K562 (cell line): ENCODE measurements around the gene RPL9. TPM values are rescaled to one million over a fixed set of nuclear protein-coding genes. Genes with fewer than 3 reads are reported as not detected.

Experiments used
- ATAC-seq: fragments of 200-7000 bp; cut with Tn5 transposase; 3 replicates; pipeline ENCODE4 v1.9.1; 2020; ENCODE audit warnings: moderate library complexity
- BruUV-seq: library from RNA; stranded (reverse); fragments of 400-500 nt; replicated peaks from 2 replicates; lab custom pipeline; 2021; lab: Mats Ljungman, UMichigan
- CTCF ChIA-PET: fragments of 300-600 bp; formaldehyde crosslinking; extraction: SDS; loops from one replicate; lab custom pipeline; 2021; ENCODE audit warnings: low intra/inter-chr PET ratio; lab: Yijun Ruan, JAX
- POLR2A ChIA-PET: fragments of 300-600, 350-650 bp; sonication (Branson Sonifier 250); formaldehyde crosslinking; extraction: SDS; loops from one replicate; lab custom pipeline; 2021; ENCODE audit warnings: antibody characterized with exemption, inconsistent platforms; lab: Yijun Ruan, JAX
- DNase-seq, 4 experiments: peaks; one replicate each; pipeline versions ENCODE4 v3.0.0 to v3.0.0-alpha.2; 2011 to 2018; ENCODE audit warnings: low spot score in 3 of 4, mixed read lengths in 3 of 4; ENCODE audit errors: extremely low read depth in 1 of 4
- FAIRE-seq: peaks from 2 replicates; lab custom pipeline; 2011; peaks lifted over from hg19 to GRCh38; lab: Jason Lieb, UNC
- H2AFZ ChIP-seq: 2 replicates; pipeline ENCODE4 v1.6.0; 2011; ENCODE audit warnings: low read depth, low read length, control low read depth, inconsistent platforms
- H3K27ac ChIP-seq: fragments of 200-600 bp; 3 replicates; pipeline ENCODE4 v1.8.0; 2011; ENCODE audit warnings: low read depth, mild to moderate bottlenecking, control low read depth, inconsistent platforms, low read length, moderate library complexity, mixed read lengths; ENCODE audit errors: extremely low read depth
- H3K27me3 ChIP-seq, 2 experiments: fragments of 300-600 bp in 1 of 2; 2 replicates in 1 of 2; 3 replicates in 1 of 2; pipeline versions ENCODE4 v1.6.0 to v1.8.0; 2011; ENCODE audit warnings: inconsistent platforms in 2 of 2, low read length in 2 of 2, mild to moderate bottlenecking in 1 of 2, mixed read lengths in 1 of 2, moderate library complexity in 1 of 2; ENCODE audit not compliant: control insufficient read depth in 2 of 2, insufficient read depth in 2 of 2
- H3K36me3 ChIP-seq: fragments of 300-600 bp; 3 replicates; pipeline ENCODE4 v1.8.0; 2011; ENCODE audit warnings: mild to moderate bottlenecking, low read length, inconsistent platforms; ENCODE audit not compliant: control insufficient read depth, insufficient read depth
- H3K4me1 ChIP-seq, 2 experiments: fragments of 200-600 bp in 1 of 2; replicated peaks in 1 of 2; 2 replicates in 1 of 2; 3 replicates in 1 of 2; pipeline versions ENCODE4 v1.5.1 to v1.8.0; 2011; ENCODE audit warnings: inconsistent platforms in 2 of 2, low read length in 2 of 2, mild to moderate bottlenecking in 1 of 2, mixed read lengths in 1 of 2, moderate library complexity in 1 of 2; ENCODE audit not compliant: control insufficient read depth in 2 of 2, insufficient read depth in 2 of 2
- H3K4me2 ChIP-seq: 2 replicates; pipeline ENCODE4 v1.6.1; 2011; ENCODE audit warnings: low read length, control low read depth, inconsistent platforms, mixed read lengths; ENCODE audit not compliant: insufficient read depth
- H3K4me3 ChIP-seq: fragments of 200-600 bp; sonication (generic), shearing (Covaris generic); 2 replicates; pipeline ENCODE4 v1.5.1; 2016; ENCODE audit warnings: control low read depth, inconsistent platforms
- H3K79me2 ChIP-seq: fragments of 200-600 bp; 3 replicates; pipeline ENCODE4 v1.8.0; 2011; ENCODE audit warnings: low read length, inconsistent platforms; ENCODE audit not compliant: control insufficient read depth, insufficient read depth
- H3K9ac ChIP-seq, 2 experiments: 2 replicates each; pipeline versions ENCODE4 v1.6.0 to v1.6.1; 2011; ENCODE audit warnings: low read depth in 2 of 2, low read length in 2 of 2, control low read depth in 1 of 2, inconsistent platforms in 1 of 2, mild to moderate bottlenecking in 1 of 2, mixed read lengths in 1 of 2; ENCODE audit not compliant: insufficient read depth in 1 of 2
- H3K9me1 ChIP-seq: one replicate; pipeline ENCODE4 v1.6.0; 2011; ENCODE audit warnings: inconsistent platforms, mild to moderate bottlenecking, low read length, moderate library complexity; ENCODE audit not compliant: control insufficient read depth, insufficient read depth
- H3K9me3 ChIP-seq: replicated peaks from 2 replicates; pipeline ENCODE4 v1.5.1; 2011; ENCODE audit warnings: low read depth, low read length, inconsistent platforms; ENCODE audit not compliant: control insufficient read depth, insufficient read depth
- H4K20me1 ChIP-seq: replicated peaks from 2 replicates; pipeline ENCODE4 v1.6.1; 2011; ENCODE audit warnings: low read length, inconsistent platforms, mixed read lengths; ENCODE audit not compliant: control insufficient read depth, insufficient read depth
- ADNP ChIP-seq: fragments of 200-800 bp; sonication (Bioruptor generic); IDR thresholded peaks from 2 replicates; pipeline ENCODE4 v1.6.1; 2016; ENCODE audit warnings: missing genetic modification characterization, missing compliant biosample characterization
- ASH1L ChIP-seq: fragments of 450-650 bp; IDR thresholded peaks from 2 replicates; pipeline ENCODE4 v1.6.1; 2018; ENCODE audit warnings: borderline replicate concordance, mild to moderate bottlenecking, low read depth; ENCODE audit not compliant: partially characterized antibody
- BCOR ChIP-seq: fragments of 450-650 bp; IDR thresholded peaks from 2 replicates; pipeline ENCODE4 v1.6.1; 2016
- CBFA2T3 ChIP-seq: fragments of 450-650 bp; IDR thresholded peaks from 2 replicates; pipeline ENCODE4 v1.6.1; 2017
- CCNT2 ChIP-seq: IDR thresholded peaks from 2 replicates; pipeline ENCODE4 v1.6.1; 2011; ENCODE audit warnings: borderline replicate concordance, low read depth, mild to moderate bottlenecking, moderate library complexity, mixed read lengths, low read length; ENCODE audit not compliant: insufficient read length; ENCODE audit errors: extremely low read depth
- HIVEP1 ChIP-seq: fragments of 250-450 bp; sonication (Bioruptor Pico); IDR thresholded peaks from 2 replicates; pipeline ENCODE4 v1.4.0; 2020; ENCODE audit warnings: mild to moderate bottlenecking
- MAFG ChIP-seq: fragments of 450-650 bp; conservative IDR thresholded peaks from 2 replicates; pipeline ENCODE4 v1.6.1; 2016; ENCODE audit warnings: missing genetic modification characterization, missing compliant biosample characterization
- MEIS2 ChIP-seq: fragments of 450-650 bp; IDR thresholded peaks from 2 replicates; pipeline ENCODE4 v1.6.1; 2014; ENCODE audit warnings: mild to moderate bottlenecking; ENCODE audit not compliant: partially characterized antibody
- PCBP2 ChIP-seq: fragments of 200-400 bp; formaldehyde crosslinking; IDR thresholded peaks from 2 replicates; pipeline ENCODE4 v1.6.1; 2018; ENCODE audit warnings: low read length, low read depth, mild to moderate bottlenecking, moderate library complexity; ENCODE audit not compliant: poor library complexity, severe bottlenecking
- PHB ChIP-seq: fragments of 250-450 bp; sonication (Bioruptor Pico); IDR thresholded peaks from 2 replicates; pipeline ENCODE4 v1.5.0; 2021
- POLR3G ChIP-seq: IDR thresholded peaks from 2 replicates; pipeline ENCODE4 v1.6.1; 2011; ENCODE audit not compliant: insufficient read length, insufficient replicate concordance; ENCODE audit errors: extremely low read depth
- RBM39 ChIP-seq: fragments of 200-400 bp; formaldehyde crosslinking; optimal IDR thresholded peaks from 2 replicates; pipeline ENCODE3; 2018; ENCODE audit warnings: low read depth, low read length
- SIN3A ChIP-seq, 2 experiments: fragments of 150-350 bp in 1 of 2; IDR thresholded peaks; 2 replicates each; pipeline ENCODE4 v1.6.1; 2011 to 2016; ENCODE audit warnings: borderline replicate concordance in 2 of 2, low read depth in 2 of 2, low read length in 2 of 2, mild to moderate bottlenecking in 2 of 2, moderate library complexity in 2 of 2; ENCODE audit not compliant: control insufficient read depth in 1 of 2
- SP2 ChIP-seq: IDR thresholded peaks from 2 replicates; pipeline ENCODE4 v1.6.1; 2011; ENCODE audit warnings: mild to moderate bottlenecking, low read depth, low read length, moderate library complexity; ENCODE audit not compliant: poor library complexity, severe bottlenecking; ENCODE audit errors: extremely low read depth
- SPI1 ChIP-seq: IDR thresholded peaks from 2 replicates; pipeline ENCODE4 v1.6.1; 2011; ENCODE audit warnings: low read depth, low read length, control low read depth, borderline replicate concordance
- TAL1 ChIP-seq: fragments of 450-650 bp; IDR thresholded peaks from 2 replicates; pipeline ENCODE4 v1.6.1; 2016; ENCODE audit warnings: mild to moderate bottlenecking
- TEAD4 ChIP-seq, 2 experiments: sonication (generic) in 1 of 2; formaldehyde crosslinking in 1 of 2; IDR thresholded peaks; 2 replicates each; pipeline versions ENCODE4 v1.6.1 to v1.8.0; 2012 to 2022; ENCODE audit warnings: borderline replicate concordance in 1 of 2, inconsistent platforms in 1 of 2, low read length in 1 of 2, mild to moderate bottlenecking in 1 of 2, missing genetic modification reagents in 1 of 2
- WHSC1 ChIP-seq: IDR thresholded peaks from one replicate; pipeline ENCODE4 v1.6.1; 2012; ENCODE audit warnings: low read length, control low read depth, inconsistent platforms
- ZFPM2 ChIP-seq: fragments of 250-450 bp; sonication (Bioruptor Pico); IDR thresholded peaks from 2 replicates; pipeline ENCODE4 v1.5.1; 2022; ENCODE audit warnings: mild to moderate bottlenecking
- ZNF699 ChIP-seq: fragments of 250-450 bp; sonication (Bioruptor Pico); IDR thresholded peaks from 2 replicates; pipeline ENCODE4 v1.8.0; 2021; ENCODE audit warnings: mild to moderate bottlenecking, moderate library complexity; ENCODE audit not compliant: insufficient replicate concordance
- ZNF75A ChIP-seq: fragments of 450-650 bp; formaldehyde crosslinking; IDR thresholded peaks from 2 replicates; pipeline ENCODE4 v1.4.0; 2020; ENCODE audit warnings: mild to moderate bottlenecking
- ZNF76 ChIP-seq: fragments of 250-450 bp; sonication (Bioruptor Pico); IDR thresholded peaks from 2 replicates; pipeline ENCODE4 v1.4.0; 2020; ENCODE audit warnings: mild to moderate bottlenecking, moderate library complexity, borderline replicate concordance
- ZNF77 ChIP-seq: fragments of 250-450 bp; sonication (Bioruptor Pico); IDR thresholded peaks from 2 replicates; pipeline ENCODE4 v1.5.0; 2020
- WGBS: fragments of 100-300 bp; shearing (Covaris generic); methylation state at CpG from one replicate; pipeline ENCODE4 v1.1.6; 2016; ENCODE audit warnings: low coverage, mixed read lengths; ENCODE audit not compliant: insufficient coverage; ENCODE audit errors: missing lambda C conversion rate; 5-methylcytosine and 5-hydroxymethylcytosine counted together
- in situ Hi-C: fragments of 300-500 bp; cut with MboI; formaldehyde crosslinking; loops from 4 replicates; pipeline ENCODE4 v1.15.0; 2018; ENCODE audit warnings: inconsistent platforms, mixed read lengths
- intact Hi-C: fragments of 100-400 bp; cut with micrococcal nuclease; formaldehyde crosslinking; loops from 2 replicates; pipeline ENCODE4 v1.14.2; 2022
- polyA plus RNA-seq, 8 experiments: library from polyadenylated mRNA; depleted of rRNA in 4 of 8; stranded (reverse) in 5 of 8; unstranded in 3 of 8; fragments of >200 nt; fragmentation: Nextera tagmentation in 2 of 8; fragmentation: Illumina TruSeq in 1 of 8; extraction: Ambion mirVana in 2 of 8; extraction: Trizol in 1 of 8; gene quantifications; 2 replicates each; pipeline versions ENCODE4 v1.2.1 to v1.2.3, GENCODE V29; 2011 to 2014; ENCODE audit warnings: inconsistent platforms in 1 of 8, missing spikeins in 1 of 8
- total RNA-seq, 7 experiments: library from RNA; depleted of rRNA in 6 of 7; stranded (reverse); fragments of >200 nt in 6 of 7; fragmentation: Illumina TruSeq in 2 of 7; extraction: Trizol in 2 of 7; gene quantifications; 2 replicates each; pipeline versions ENCODE4 v1.2.1 to v1.2.3, GENCODE V29; 2011 to 2021; ENCODE audit warnings: low replicate concordance in 1 of 7
- TF ChIP-seq, protein P1 (sequence below), 2 experiments: fragments of 250-450 bp in 1 of 2; fragments of 450-650 bp in 1 of 2; sonication (Bioruptor Pico) in 1 of 2; IDR thresholded peaks; 2 replicates each; pipeline versions ENCODE4 v1.6.1 to v1.8.0; 2016 to 2021; ENCODE audit warnings: mild to moderate bottlenecking in 2 of 2, moderate library complexity in 2 of 2, missing compliant biosample characterization in 1 of 2, missing genetic modification characterization in 1 of 2

Gene RPL9
- total and polyA plus RNA-seq, 9 of the 15 experiments (the other 6 are each of a cell fraction or from before 2014, with no cell fraction given), result 1,925 to 5,178 (median 3,033) TPM

DNA sequence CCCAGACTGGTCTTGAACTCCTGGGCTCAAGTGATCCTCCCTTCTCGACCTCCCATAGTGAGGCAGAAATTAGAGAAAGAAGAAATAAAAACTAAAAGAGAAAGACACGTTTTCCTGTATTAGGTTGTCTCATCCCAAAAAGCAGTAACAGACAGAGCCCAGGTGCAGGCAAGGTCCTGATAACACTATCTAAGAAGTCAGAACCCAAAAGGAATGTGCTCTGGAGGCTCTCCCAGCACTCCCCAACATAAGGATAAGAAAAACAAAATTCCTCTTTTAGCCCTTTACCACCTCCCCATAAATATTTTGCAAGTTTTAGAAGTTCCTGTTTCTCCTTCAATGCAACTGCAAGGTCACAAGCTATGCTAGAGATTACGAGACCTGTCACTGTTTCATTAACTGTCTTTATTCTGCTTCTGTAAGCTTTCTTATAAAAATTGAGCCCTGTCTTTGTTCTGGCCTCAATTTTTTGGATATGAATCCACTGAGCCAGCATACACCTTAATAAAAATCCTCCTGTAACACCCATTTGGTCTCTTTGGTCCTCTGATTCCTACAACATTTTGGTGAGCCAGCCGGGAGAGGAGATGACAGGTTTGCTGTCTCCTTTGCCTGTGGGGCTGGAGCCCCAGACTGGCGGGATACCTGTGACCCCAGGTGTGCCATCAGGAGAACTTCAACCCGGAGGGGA, 26.0 kb upstream of the RPL9 start:
- FAIRE-seq (peak; percentile 51), DNase-seq (peak in 1 of 4 experiments; percentile 45), ATAC-seq (no peak; the same call in 2 of the 3 replicates)
- intact Hi-C loops, result no loop called here
- no peaks in the 10 kb centered on the region for H4K20me1 ChIP-seq
- in situ Hi-C loops, result no loop called here
- peaks cover 2% of the 10 kb centered on the region; the same call in 1 of the 2 replicates for H3K9me3 ChIP-seq
- no peak overlapping the region for H2AFZ ChIP-seq
- CTCF ChIA-PET, result no interaction called here
- no peaks in the 10 kb centered on the region for H3K36me3 ChIP-seq
- no TSS peak for BruUV-seq
- H3K27ac ChIP-seq, result no peak overlapping the region; the same call in 2 of the 3 replicates
- no peak overlapping the region for H3K9ac ChIP-seq
- no peaks in the 10 kb centered on the region for H3K9me1 ChIP-seq
- H3K79me2 ChIP-seq, result no peaks in the 10 kb centered on the region
- no peak overlapping the region for H3K4me2 ChIP-seq
- H3K27me3 ChIP-seq, result no peaks in the 10 kb centered on the region
- POLR2A ChIA-PET, result no interaction called here
- WGBS, result 36% methylated on average over 6 of the region's 6 CpGs
- no peak overlapping the region for H3K4me3 ChIP-seq
- H3K4me1 ChIP-seq, result peaks cover 0 to 7% of the 10 kb centered on the region in 2 experiments; a peak in 2 of 5 replicates
- no peak for TF ChIP-seq WHSC1
- no peak for TF ChIP-seq ZNF76 (CRISPR knock-in tag)
- TF ChIP-seq SIN3A (IDR thresholded peaks at IDR 0.05; ENCODE audit: borderline replicate concordance in 2 of 2, control insufficient read depth in 1 of 2, low read depth in 2 of 2, low read length in 2 of 2), result no peak
- TF ChIP-seq SPI1, result no peak
- TF ChIP-seq ASH1L, result no peak
- TF ChIP-seq, protein P1, sequence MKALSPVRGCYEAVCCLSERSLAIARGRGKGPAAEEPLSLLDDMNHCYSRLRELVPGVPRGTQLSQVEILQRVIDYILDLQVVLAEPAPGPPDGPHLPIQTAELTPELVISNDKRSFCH (CRISPR knock-in tag; IDR thresholded peaks at IDR 0.05), result no peak
- TF ChIP-seq, protein P1 (tag; IDR thresholded peaks at IDR 0.05), result no peak
- TF ChIP-seq CCNT2, result peak; percentile 26
- TF ChIP-seq ZNF699 (CRISPR knock-in tag), result no peak
- TF ChIP-seq ZFPM2, result no peak
- TF ChIP-seq MAFG (tag), result no peak
- TF ChIP-seq ADNP, result peak; percentile 58; the same call in 1 of the 2 replicates
- TF ChIP-seq PHB (CRISPR knock-in tag), result no peak
- TF ChIP-seq ZNF75A (CRISPR knock-in tag), result no peak
- 0 out of 2 replicates have a peak, but pooled peaks have one; percentile 17 for TF ChIP-seq BCOR
- TF ChIP-seq HIVEP1 (CRISPR knock-in tag), result no peak
- TF ChIP-seq TAL1, result peak; percentile 73
- TF ChIP-seq CBFA2T3, result peak; percentile 71
- no peak for TF ChIP-seq ZNF77 (CRISPR knock-in tag)
- no peak for TF ChIP-seq SP2
- no peak for TF ChIP-seq POLR3G
- no peak for TF ChIP-seq RBM39
- TF ChIP-seq PCBP2, result no peak
- no peak for TF ChIP-seq MEIS2
- TF ChIP-seq TEAD4 (IDR thresholded peaks at IDR 0.05; ENCODE audit: low read length), result peak; percentile 64
- no peak for TF ChIP-seq TEAD4 (CRISPR knock-in tag; IDR thresholded peaks at IDR 0.05; ENCODE audit: borderline replicate concordance)
